BE2C (cell line): Measurements from ENCODE around the gene AGRN.
"Not testable (repeated sequence)": the region's sequence is repeated elsewhere in the genome, so short reads cannot be mapped to it uniquely, and the experiment has no call there.

ENCODE experiments used
- DNase-seq: peaks from one replicate; pipeline ENCODE4 v3.0.0-alpha.2; 2020
- H3K27me3 ChIP-seq: fragments of 250-450 bp; sonication (Bioruptor Pico); 2 replicates; pipeline ENCODE4 v1.5.1; 2020; ENCODE audit warnings: mild to moderate bottlenecking
- H3K36me3 ChIP-seq: fragments of 250-450 bp; sonication (Bioruptor Pico); 2 replicates; pipeline ENCODE4 v1.5.1; 2020; ENCODE audit warnings: mild to moderate bottlenecking
- H3K4me1 ChIP-seq: fragments of 250-450 bp; sonication (Bioruptor Pico); 2 replicates; pipeline ENCODE4 v1.5.1; 2020
- H3K4me3 ChIP-seq: 2 replicates; pipeline ENCODE4 v1.5.1; 2011; ENCODE audit warnings: low read depth, low read length
- H3K9me3 ChIP-seq: fragments of 250-450 bp; sonication (Bioruptor Pico); 2 replicates; pipeline ENCODE4 v1.5.1; 2020
- TF ChIP-seq, protein P1 (sequence below): IDR thresholded peaks from 2 replicates; pipeline ENCODE4 v1.5.1; 2012; ENCODE audit warnings: mild to moderate bottlenecking, low read depth, low read length

Gene AGRN

DNA sequence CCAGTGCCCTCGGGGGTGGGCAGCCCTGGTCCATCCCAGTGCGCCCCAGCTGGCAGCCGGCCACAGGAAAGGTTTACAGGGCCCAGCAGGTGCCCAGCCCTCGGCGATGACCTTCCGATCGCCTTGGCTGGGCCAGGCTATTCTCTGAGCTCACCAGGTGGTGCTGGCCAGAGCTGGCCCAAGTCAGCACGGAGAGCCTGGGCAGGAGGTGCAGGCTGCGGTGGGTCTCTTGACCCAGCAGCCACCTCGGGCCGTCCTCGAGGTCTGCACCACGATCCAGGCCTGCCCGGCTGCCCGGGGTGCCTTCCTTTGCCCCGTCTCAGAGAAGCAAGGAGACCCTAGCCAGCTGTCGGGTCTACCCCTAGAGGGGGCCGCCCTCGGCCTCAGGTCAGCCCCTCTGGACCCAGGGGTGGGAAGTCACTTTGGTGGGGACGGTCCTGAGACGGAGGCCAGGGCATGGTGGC, 38.4 kb upstream of the AGRN start:
- Histone ChIP-seq H3K4me3 (no peak overlapping the region), H3K9me3 (no peaks in the 10 kb centered on the region), H3K36me3 (no peaks in the 10 kb centered on the region), H3K27me3 (peaks cover 60% of the 10 kb centered on the region), H3K4me1 (no peaks in the 10 kb centered on the region)
- TF ChIP-seq, protein P1, sequence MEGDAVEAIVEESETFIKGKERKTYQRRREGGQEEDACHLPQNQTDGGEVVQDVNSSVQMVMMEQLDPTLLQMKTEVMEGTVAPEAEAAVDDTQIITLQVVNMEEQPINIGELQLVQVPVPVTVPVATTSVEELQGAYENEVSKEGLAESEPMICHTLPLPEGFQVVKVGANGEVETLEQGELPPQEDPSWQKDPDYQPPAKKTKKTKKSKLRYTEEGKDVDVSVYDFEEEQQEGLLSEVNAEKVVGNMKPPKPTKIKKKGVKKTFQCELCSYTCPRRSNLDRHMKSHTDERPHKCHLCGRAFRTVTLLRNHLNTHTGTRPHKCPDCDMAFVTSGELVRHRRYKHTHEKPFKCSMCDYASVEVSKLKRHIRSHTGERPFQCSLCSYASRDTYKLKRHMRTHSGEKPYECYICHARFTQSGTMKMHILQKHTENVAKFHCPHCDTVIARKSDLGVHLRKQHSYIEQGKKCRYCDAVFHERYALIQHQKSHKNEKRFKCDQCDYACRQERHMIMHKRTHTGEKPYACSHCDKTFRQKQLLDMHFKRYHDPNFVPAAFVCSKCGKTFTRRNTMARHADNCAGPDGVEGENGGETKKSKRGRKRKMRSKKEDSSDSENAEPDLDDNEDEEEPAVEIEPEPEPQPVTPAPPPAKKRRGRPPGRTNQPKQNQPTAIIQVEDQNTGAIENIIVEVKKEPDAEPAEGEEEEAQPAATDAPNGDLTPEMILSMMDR: no peak
- DNase-seq: no peak

- Histone ChIP-seq H3K36me3 (no peaks in the 10 kb centered on the region), H3K9me3 (no peaks in the 10 kb centered on the region), H3K27me3 (peaks cover 63% of the 10 kb centered on the region), H3K4me3 (no peak within 1 kb of the TSS), H3K4me1 (no peaks in the 10 kb centered on the region)
- TF ChIP-seq, protein P1: no peak
- DNase-seq: no peak
These were observed 37.9 kb upstream of the AGRN start, which contains the start of gene PERM1 for GRCh38 chr1:981955-982558. PERM1 (minus strand) TSS chr1:982093; CDS start chr1:981029, 1,064 bp downstream.

- Histone ChIP-seq H3K4me3 (no peak overlapping the region), H3K9me3 (no peaks in the 10 kb centered on the region), H3K36me3 (no peaks in the 10 kb centered on the region), H3K27me3 (peaks cover 70% of the 10 kb centered on the region), H3K4me1 (no peaks in the 10 kb centered on the region)
- DNase-seq: peak; percentile 11
- TF ChIP-seq, protein P1: no peak
These were observed 37.0 kb upstream of the AGRN start for GRCh38 chr1:982765-983436.

DNA sequence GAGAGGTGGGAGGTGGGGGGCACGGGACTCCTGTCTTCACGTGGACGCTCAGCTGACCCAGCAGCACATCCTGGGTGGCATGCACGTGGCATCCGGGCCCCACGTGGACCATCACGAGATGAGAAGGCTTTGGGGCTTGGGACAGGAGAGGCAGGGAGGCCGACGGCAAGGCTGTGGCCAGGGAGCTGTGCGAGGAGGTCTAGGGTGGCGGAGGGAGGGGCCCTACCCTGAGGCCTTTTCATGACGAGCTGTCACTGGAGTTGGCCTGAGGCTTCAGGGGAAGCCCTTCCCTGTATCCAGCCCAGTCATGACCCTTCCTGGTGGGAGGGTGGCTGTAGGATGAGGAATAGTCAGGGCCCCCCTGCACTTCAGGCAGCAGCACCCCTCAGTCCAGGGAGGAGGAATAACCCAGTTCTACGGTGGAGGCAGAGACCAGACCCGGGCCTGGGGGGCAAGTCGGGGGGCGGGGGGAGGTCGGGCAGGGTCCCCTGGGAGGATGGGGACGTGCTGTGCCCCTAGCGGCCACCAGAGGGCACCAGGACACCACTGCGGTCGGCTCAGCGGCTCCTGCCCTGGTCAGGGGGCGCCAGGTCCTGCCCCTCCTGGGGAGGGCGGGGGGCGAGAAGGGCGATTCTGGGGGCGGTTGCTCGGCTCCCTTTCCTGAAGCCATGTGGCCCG, 36.0 kb upstream of the AGRN start:
- peak; percentile 61 for DNase-seq
- Histone ChIP-seq H3K4me3 (no peak overlapping the region), H3K4me1 (no peaks in the 10 kb centered on the region), H3K27me3 (peaks cover 76% of the 10 kb centered on the region), H3K9me3 (no peaks in the 10 kb centered on the region), H3K36me3 (no peaks in the 10 kb centered on the region)
- TF ChIP-seq, protein P1: peak; percentile 71

GRCh38 chr1:984476-984814, 35.5 kb upstream of the AGRN start:
- TF ChIP-seq, protein P1: no peak
- Histone ChIP-seq H3K36me3 (no peaks in the 10 kb centered on the region), H3K27me3 (peaks cover 79% of the 10 kb centered on the region), H3K4me1 (no peaks in the 10 kb centered on the region), H3K4me3 (no peak overlapping the region), H3K9me3 (no peaks in the 10 kb centered on the region)
- no peak for DNase-seq

DNA sequence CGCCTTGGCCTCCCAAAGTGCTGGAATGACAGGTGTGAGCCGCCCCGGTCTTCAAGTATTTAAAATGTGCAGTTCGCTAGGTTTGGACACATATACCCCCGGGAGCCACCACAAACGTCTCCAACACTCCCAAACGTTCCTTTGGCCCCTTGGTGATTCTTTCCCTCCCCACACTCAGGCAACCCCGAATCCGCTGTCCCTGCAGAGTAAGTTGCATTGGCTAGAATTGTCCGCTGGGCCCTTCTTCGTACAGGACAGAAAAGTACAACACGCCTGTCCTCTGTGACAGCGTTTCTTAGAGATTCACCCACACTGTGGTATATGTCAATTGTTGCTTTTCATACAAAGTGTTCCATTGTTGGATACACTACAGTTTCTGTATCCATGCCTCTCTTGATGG, 34.8 kb upstream of the AGRN start:
- H3K36me3 ChIP-seq: no peaks in the 10 kb centered on the region
- no peaks in the 10 kb centered on the region for H3K4me1 ChIP-seq
- DNase-seq: no peak
- no peak overlapping the region for H3K4me3 ChIP-seq
- peaks cover 85% of the 10 kb centered on the region for H3K27me3 ChIP-seq
- H3K9me3 ChIP-seq: no peaks in the 10 kb centered on the region
- TF ChIP-seq, protein P1: no peak

GRCh38 chr1:988061-988460, 31.9 kb upstream of the AGRN start:
- H3K4me3 ChIP-seq, H3K36me3 ChIP-seq, H3K4me1 ChIP-seq, H3K9me3 ChIP-seq, DNase-seq: not testable (repeated sequence)
- peaks cover 67% of the 10 kb centered on the region for H3K27me3 ChIP-seq

- H3K36me3 ChIP-seq, H3K4me3 ChIP-seq, DNase-seq, H3K4me1 ChIP-seq, H3K9me3 ChIP-seq: not testable (repeated sequence)
- peaks cover 64% of the 10 kb centered on the region for H3K27me3 ChIP-seq
These were observed 28.6 kb upstream of the AGRN start for GRCh38 chr1:991275-991674.
